HG03520 (cell line): ENCODE data around the gene NUP153.

Experiments
- ATAC-seq: cut with Tn5 transposase; IDR thresholded peaks from one replicate; pipeline ENCODE4 v1.9.1; 2021; ENCODE audit warnings: mild to moderate bottlenecking, moderate library complexity; ENCODE audit not compliant: unreplicated experiment

NUP153 gene

GRCh38 chr6:17672064-17672718 is 34.5 kb downstream of the NUP153 start:
- no peak for ATAC-seq

- no peak for ATAC-seq
Measured at GRCh38 chr6:17666646-17667045, 40.1 kb downstream of the NUP153 start.

GRCh38 chr6:17665132-17665531 is 41.6 kb downstream of the NUP153 start:
- ATAC-seq = no peak

- no peak for ATAC-seq
Measured at GRCh38 chr6:17663226-17663625, 43.5 kb downstream of the NUP153 start.

GRCh38 chr6:17662585-17662984 is 44.1 kb downstream of the NUP153 start:
- no peak for ATAC-seq

GRCh38 chr6:17656644-17657043 is 50.1 kb downstream of the NUP153 start:
- no peak for ATAC-seq

- ATAC-seq = no peak
Measured at GRCh38 chr6:17656092-17656491, 50.6 kb downstream of the NUP153 start.

- no peak for ATAC-seq
Measured at GRCh38 chr6:17653198-17653882, 53.4 kb downstream of the NUP153 start.

GRCh38 chr6:17650656-17651309 is 55.9 kb downstream of the NUP153 start:
- no peak for ATAC-seq

- no peak for ATAC-seq
Measured at GRCh38 chr6:17648745-17649144, 58.0 kb downstream of the NUP153 start.

- ATAC-seq = no peak
Measured at GRCh38 chr6:17640477-17640917, 66.2 kb downstream of the NUP153 start.

- ATAC-seq = no peak
Measured at GRCh38 chr6:17638212-17638715, 68.5 kb downstream of the NUP153 start.

GRCh38 chr6:17635568-17635967 is 71.2 kb downstream of the NUP153 start:
- no peak for ATAC-seq

GRCh38 chr6:17633465-17634188 is 73.1 kb downstream of the NUP153 start:
- ATAC-seq = no peak

- no peak for ATAC-seq
Measured at GRCh38 chr6:17632934-17633333, 73.8 kb downstream of the NUP153 start.

- no peak for ATAC-seq
Measured at GRCh38 chr6:17630511-17631073, 76.1 kb downstream of the NUP153 start.

- ATAC-seq = no peak
Measured at GRCh38 chr6:17629824-17630510, 76.8 kb downstream of the NUP153 start.

GRCh38 chr6:17628873-17629272 is 77.9 kb downstream of the NUP153 start:
- ATAC-seq = no peak

- no peak for ATAC-seq
Measured at GRCh38 chr6:17624396-17624795, 82.3 kb downstream of the NUP153 start.

- ATAC-seq = no peak
Measured at GRCh38 chr6:17622144-17622543, 84.6 kb downstream of the NUP153 start.
